Measurements from ENCODE around the gene YPEL4.

DNA sequence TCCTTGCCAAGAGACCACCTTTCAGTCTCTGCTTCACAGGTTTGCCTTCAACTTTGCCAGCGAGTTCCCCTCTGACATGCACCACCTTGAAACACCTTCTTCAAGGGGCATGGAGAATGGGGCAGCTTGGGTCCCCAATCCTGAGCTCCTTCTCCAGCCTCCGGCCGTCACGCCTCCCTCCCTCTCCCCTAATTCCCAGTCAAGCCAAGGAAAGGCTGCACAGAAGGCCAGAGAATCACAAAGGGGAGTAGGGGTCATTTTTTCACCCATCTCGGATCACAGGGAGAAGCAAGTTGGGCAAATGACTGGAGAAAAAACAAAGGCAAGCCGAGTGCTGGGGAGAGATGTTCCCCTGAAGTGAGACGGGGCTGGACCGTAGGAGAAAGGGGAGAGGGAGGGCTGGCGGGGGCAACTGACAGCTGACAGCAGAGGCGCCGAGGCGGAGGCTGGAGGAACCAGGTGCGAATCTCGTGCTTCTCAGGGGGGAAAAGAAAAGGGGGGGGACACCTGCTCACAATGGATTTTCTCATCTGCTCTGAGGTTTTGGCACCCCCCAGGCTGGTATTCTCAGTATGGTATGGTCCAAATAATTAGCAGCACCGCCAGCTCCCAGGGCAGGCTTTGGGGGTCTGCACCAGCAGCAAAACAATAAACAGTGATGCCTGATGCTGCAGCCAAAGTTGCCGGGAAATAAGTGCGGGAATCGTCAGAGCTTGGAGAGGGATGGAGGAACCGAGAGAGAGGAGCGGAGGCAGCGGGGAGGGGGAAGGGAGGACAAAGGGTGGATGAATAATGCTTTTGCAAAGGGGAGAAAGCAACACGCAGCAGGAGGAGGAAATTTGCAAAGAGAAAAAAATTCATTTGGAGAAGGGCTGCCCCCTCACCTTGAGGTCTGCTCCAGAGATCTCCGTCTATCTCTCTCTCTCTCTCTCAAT is 644 bp downstream of the YPEL4 start:
- TF ChIP-seq CTCF (IDR thresholded peaks at IDR 0.05 in 2 of 3, conservative IDR thresholded peaks at IDR 0.05 in 1 of 3; ENCODE audit: borderline replicate concordance in 1 of 3, insufficient read depth in 1 of 3, low read depth in 2 of 3, low read length in 2 of 3) (no peak), EZH2 (IDR thresholded peaks at IDR 0.05) (no peak), EGR1 (IDR thresholded peaks at IDR 0.05; ENCODE audit: low read depth) (no peak), POLR2A (IDR thresholded peaks at IDR 0.05; ENCODE audit: borderline replicate concordance, extremely low read depth, insufficient read depth, insufficient read length) (no peak), SRF (IDR thresholded peaks at IDR 0.05; ENCODE audit: low read depth) (no peak), REST (IDR thresholded peaks at IDR 0.05; ENCODE audit: low read depth) (no peak)

Data from HCT116 (cell line).